Neural cell (in vitro differentiated cells): ENCODE data around the gene ITFG1. TPM values are rescaled to one million over a fixed set of nuclear protein-coding genes. Genes with fewer than 3 reads are reported as not detected.

Source experiments
- H2AFZ ChIP-seq: fragments of 200-600, 300-800 bp; sonication (generic), shearing (Covaris generic); 2 replicates; pipeline ENCODE4 v1.6.0; 2014; ENCODE audit warnings: low read depth, mild to moderate bottlenecking, antibody characterized with exemption, low read length, moderate library complexity
- H3F3A ChIP-seq: fragments of 200-600 bp; shearing (Covaris generic); 2 replicates; pipeline ENCODE4 v1.6.1; 2016; ENCODE audit warnings: mild to moderate bottlenecking, moderate library complexity, mixed read lengths, antibody characterized with exemption, low read length; ENCODE audit not compliant: insufficient read depth, poor library complexity, severe bottlenecking
- H3K27ac ChIP-seq: fragments of 200-600, 300-800 bp; sonication (generic), shearing (Covaris generic); 2 replicates; pipeline ENCODE4 v1.5.1; 2014; ENCODE audit warnings: mild to moderate bottlenecking, low read length, moderate library complexity
- H3K27me3 ChIP-seq: fragments of 300-800, 200-600 bp; sonication (generic), shearing (Covaris generic); 2 replicates; pipeline ENCODE4 v1.6.0; 2014; ENCODE audit warnings: mild to moderate bottlenecking, low read depth, low read length, moderate library complexity; ENCODE audit not compliant: insufficient read depth
- H3K36me3 ChIP-seq: fragments of 300-800, 200-600 bp; sonication (generic), shearing (Covaris generic); 2 replicates; pipeline ENCODE4 v1.5.1; 2014; ENCODE audit warnings: mild to moderate bottlenecking, antibody characterized with exemption, low read length, moderate library complexity; ENCODE audit not compliant: insufficient read depth
- H3K4me2 ChIP-seq: fragments of 300-800, 200-600 bp; sonication (generic), shearing (Covaris generic); 2 replicates; pipeline ENCODE4 v1.6.0; 2014; ENCODE audit warnings: mild to moderate bottlenecking, low read length
- H3K4me3 ChIP-seq: fragments of 300-800, 200-600 bp; sonication (generic), shearing (Covaris generic); 2 replicates; pipeline ENCODE4 v1.5.1; 2014; ENCODE audit warnings: mild to moderate bottlenecking, low read length, moderate library complexity
- H3K79me2 ChIP-seq: fragments of 200-600 bp; shearing (Covaris generic); replicated peaks from 2 replicates; pipeline ENCODE4 v1.6.0; 2014; ENCODE audit warnings: mild to moderate bottlenecking, low read length, moderate library complexity; ENCODE audit not compliant: insufficient read depth
- H3K9ac ChIP-seq: fragments of 300-800, 200-600 bp; sonication (generic), shearing (Covaris generic); 2 replicates; pipeline ENCODE4 v1.6.1; 2016; ENCODE audit warnings: mild to moderate bottlenecking, low read length, mixed read lengths
- H3K9me2 ChIP-seq: fragments of 200-600 bp; shearing (Covaris generic); 2 replicates; pipeline ENCODE4 v1.6.1; 2016; ENCODE audit warnings: mild to moderate bottlenecking, low read length, mixed read lengths; ENCODE audit not compliant: insufficient read depth
- H3K9me3 ChIP-seq: fragments of 200-600, 300-800 bp; sonication (generic), shearing (Covaris generic); 2 replicates; pipeline ENCODE4 v1.6.1; 2016; ENCODE audit warnings: mild to moderate bottlenecking, mixed run types, low read length, moderate library complexity, mixed read lengths
- H4K20me1 ChIP-seq: fragments of 200-600 bp; shearing (Covaris generic); 2 replicates; pipeline ENCODE4 v1.6.1; 2016; ENCODE audit warnings: mild to moderate bottlenecking, mixed run types; ENCODE audit not compliant: insufficient read depth
- EP300 ChIP-seq: fragments of 450-650 bp; conservative IDR thresholded peaks from 2 replicates; pipeline ENCODE4 v1.6.1; 2014; ENCODE audit warnings: antibody characterized with exemption, mild to moderate bottlenecking, moderate library complexity; ENCODE audit not compliant: poor library complexity, severe bottlenecking
- EZH2 ChIP-seq: fragments of 200-600, 300-800 bp; shearing (Covaris generic), sonication (generic); IDR thresholded peaks from 2 replicates; pipeline ENCODE4 v1.6.1; 2014; ENCODE audit warnings: antibody characterized with exemption, low read length, borderline replicate concordance, mild to moderate bottlenecking; ENCODE audit not compliant: insufficient read depth, poor library complexity, severe bottlenecking
- MXI1 ChIP-seq: fragments of 450-650 bp; conservative IDR thresholded peaks from 2 replicates; pipeline ENCODE4 v1.6.1; 2014; ENCODE audit warnings: antibody characterized with exemption, mild to moderate bottlenecking; ENCODE audit not compliant: poor library complexity, severe bottlenecking
- POLR2AphosphoS5 ChIP-seq: IDR thresholded peaks from 2 replicates; pipeline ENCODE4 v1.6.1; 2012
- RAD21 ChIP-seq: fragments of 450-650 bp; conservative IDR thresholded peaks from 2 replicates; pipeline ENCODE4 v1.6.1; 2014; ENCODE audit warnings: antibody characterized with exemption, mild to moderate bottlenecking, moderate library complexity
- SMC3 ChIP-seq: fragments of 450-650 bp; conservative IDR thresholded peaks from 2 replicates; pipeline ENCODE4 v1.6.1; 2014; ENCODE audit warnings: antibody characterized with exemption, mild to moderate bottlenecking, moderate library complexity; ENCODE audit not compliant: poor library complexity
- TAF1 ChIP-seq: IDR thresholded peaks from 2 replicates; pipeline ENCODE4 v1.6.1; 2012; ENCODE audit warnings: low read depth
- polyA plus RNA-seq: library from polyadenylated mRNA; depleted of rRNA; stranded (reverse); fragments of >200 nt; gene quantifications from 2 replicates; pipeline ENCODE4 v1.2.3, GENCODE V29; 2014
- TF ChIP-seq, protein P1 (sequence below): IDR thresholded peaks from 2 replicates; pipeline ENCODE4 v1.6.1; 2012; ENCODE audit warnings: borderline replicate concordance
- TF ChIP-seq, protein P2 (sequence below): fragments of 450-650 bp; IDR thresholded peaks from 2 replicates; pipeline ENCODE4 v1.5.1; 2014; ENCODE audit warnings: antibody characterized with exemption, mild to moderate bottlenecking, moderate library complexity; ENCODE audit not compliant: poor library complexity, severe bottlenecking

The ITFG1 gene
- polyA plus RNA-seq, 1 donor from 2014 or later: 155 TPM

DNA sequence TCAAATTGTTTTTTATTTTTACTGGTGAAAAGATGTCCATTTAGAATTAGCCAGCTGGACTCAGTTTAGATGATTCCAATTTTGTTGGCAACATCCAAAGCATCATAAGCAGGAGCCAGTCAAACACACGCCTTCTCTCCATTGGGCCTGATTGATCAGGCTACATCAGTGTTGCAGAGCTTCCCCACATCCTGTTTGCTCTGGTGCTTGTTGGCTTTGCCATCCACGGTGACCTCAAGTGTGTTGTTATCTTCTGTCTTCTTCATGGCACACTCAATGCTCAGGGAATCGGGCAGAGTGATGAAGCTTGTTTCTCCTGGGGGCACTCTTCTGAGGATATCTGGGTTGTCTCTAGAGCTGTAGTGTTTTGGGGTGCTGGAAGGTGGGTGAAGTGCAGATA is 310.8 kb downstream of the ITFG1 start:
- H4K20me1 ChIP-seq: no peaks in the 10 kb centered on the region
- no peaks in the 10 kb centered on the region for H3K79me2 ChIP-seq
- no peaks in the 10 kb centered on the region for H3K9me2 ChIP-seq
- H3F3A ChIP-seq: no peaks in the 10 kb centered on the region
- H3K27ac ChIP-seq: no peak overlapping the region
- H3K9me3 ChIP-seq: no peaks in the 10 kb centered on the region
- no peak overlapping the region for H3K4me3 ChIP-seq
- TF ChIP-seq MXI1: no peak
- TF ChIP-seq RAD21: no peak
- TF ChIP-seq, protein P1, sequence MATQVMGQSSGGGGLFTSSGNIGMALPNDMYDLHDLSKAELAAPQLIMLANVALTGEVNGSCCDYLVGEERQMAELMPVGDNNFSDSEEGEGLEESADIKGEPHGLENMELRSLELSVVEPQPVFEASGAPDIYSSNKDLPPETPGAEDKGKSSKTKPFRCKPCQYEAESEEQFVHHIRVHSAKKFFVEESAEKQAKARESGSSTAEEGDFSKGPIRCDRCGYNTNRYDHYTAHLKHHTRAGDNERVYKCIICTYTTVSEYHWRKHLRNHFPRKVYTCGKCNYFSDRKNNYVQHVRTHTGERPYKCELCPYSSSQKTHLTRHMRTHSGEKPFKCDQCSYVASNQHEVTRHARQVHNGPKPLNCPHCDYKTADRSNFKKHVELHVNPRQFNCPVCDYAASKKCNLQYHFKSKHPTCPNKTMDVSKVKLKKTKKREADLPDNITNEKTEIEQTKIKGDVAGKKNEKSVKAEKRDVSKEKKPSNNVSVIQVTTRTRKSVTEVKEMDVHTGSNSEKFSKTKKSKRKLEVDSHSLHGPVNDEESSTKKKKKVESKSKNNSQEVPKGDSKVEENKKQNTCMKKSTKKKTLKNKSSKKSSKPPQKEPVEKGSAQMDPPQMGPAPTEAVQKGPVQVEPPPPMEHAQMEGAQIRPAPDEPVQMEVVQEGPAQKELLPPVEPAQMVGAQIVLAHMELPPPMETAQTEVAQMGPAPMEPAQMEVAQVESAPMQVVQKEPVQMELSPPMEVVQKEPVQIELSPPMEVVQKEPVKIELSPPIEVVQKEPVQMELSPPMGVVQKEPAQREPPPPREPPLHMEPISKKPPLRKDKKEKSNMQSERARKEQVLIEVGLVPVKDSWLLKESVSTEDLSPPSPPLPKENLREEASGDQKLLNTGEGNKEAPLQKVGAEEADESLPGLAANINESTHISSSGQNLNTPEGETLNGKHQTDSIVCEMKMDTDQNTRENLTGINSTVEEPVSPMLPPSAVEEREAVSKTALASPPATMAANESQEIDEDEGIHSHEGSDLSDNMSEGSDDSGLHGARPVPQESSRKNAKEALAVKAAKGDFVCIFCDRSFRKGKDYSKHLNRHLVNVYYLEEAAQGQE: no peak
- H3K27me3 ChIP-seq: no peaks in the 10 kb centered on the region
- H2AFZ ChIP-seq: no peak overlapping the region
- H3K4me2 ChIP-seq: no peak overlapping the region
- H3K9ac ChIP-seq: no peak overlapping the region
- no peaks in the 10 kb centered on the region for H3K36me3 ChIP-seq

DNA sequence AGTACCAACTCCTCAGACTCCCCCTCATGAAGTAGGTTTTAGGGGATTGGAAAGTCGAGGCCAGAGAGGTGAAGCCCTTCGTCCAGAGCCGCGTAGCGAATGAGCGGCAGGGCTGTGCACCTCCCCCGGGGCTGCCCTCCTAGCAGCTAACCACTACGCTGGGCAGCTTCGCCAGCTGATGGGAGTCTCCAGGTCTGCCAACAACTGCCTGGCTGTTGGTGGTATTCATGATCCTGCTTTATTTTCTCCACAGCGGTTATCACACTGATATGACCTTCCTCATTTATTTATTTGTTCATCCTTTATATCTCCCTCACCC is 316.3 kb downstream of the ITFG1 start:
- Histone ChIP-seq H3F3A (no peaks in the 10 kb centered on the region), H3K4me3 (peak overlapping the region; percentile 75), H3K9me3 (no peaks in the 10 kb centered on the region), H3K9ac (peak overlapping the region; percentile 61), H4K20me1 (no peaks in the 10 kb centered on the region), H3K27ac (no peak overlapping the region), H3K79me2 (peaks cover 27% of the 10 kb centered on the region), H3K36me3 (no peaks in the 10 kb centered on the region), H3K4me2 (peak overlapping the region; percentile 48), H2AFZ (no peak overlapping the region), H3K9me2 (no peaks in the 10 kb centered on the region), H3K27me3 (no peaks in the 10 kb centered on the region)
- TF ChIP-seq EP300 (no peak), EZH2 (no peak), POLR2AphosphoS5 (no peak), MXI1 (no peak), RAD21 (no peak), SMC3 (peak; percentile 9), TAF1 (no peak)
- TF ChIP-seq, protein P1: no peak
- TF ChIP-seq, protein P2, sequence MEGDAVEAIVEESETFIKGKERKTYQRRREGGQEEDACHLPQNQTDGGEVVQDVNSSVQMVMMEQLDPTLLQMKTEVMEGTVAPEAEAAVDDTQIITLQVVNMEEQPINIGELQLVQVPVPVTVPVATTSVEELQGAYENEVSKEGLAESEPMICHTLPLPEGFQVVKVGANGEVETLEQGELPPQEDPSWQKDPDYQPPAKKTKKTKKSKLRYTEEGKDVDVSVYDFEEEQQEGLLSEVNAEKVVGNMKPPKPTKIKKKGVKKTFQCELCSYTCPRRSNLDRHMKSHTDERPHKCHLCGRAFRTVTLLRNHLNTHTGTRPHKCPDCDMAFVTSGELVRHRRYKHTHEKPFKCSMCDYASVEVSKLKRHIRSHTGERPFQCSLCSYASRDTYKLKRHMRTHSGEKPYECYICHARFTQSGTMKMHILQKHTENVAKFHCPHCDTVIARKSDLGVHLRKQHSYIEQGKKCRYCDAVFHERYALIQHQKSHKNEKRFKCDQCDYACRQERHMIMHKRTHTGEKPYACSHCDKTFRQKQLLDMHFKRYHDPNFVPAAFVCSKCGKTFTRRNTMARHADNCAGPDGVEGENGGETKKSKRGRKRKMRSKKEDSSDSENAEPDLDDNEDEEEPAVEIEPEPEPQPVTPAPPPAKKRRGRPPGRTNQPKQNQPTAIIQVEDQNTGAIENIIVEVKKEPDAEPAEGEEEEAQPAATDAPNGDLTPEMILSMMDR: peak; percentile 14
